ENCODE results near the gene CGB3. TPM values are rescaled to one million over a fixed set of nuclear protein-coding genes. Genes with fewer than 3 reads are reported as not detected.
A peak's percentile ranks its signal among the peaks of the same experiment; 100 is the strongest.

CGB3 gene
- total RNA-seq, 1 donor from 2014 or later = not detected

GRCh38 chr19:49064029-49064629, 40.0 kb upstream of the CGB3 start:
- Histone ChIP-seq H3K27ac (no peak overlapping the region), H2AFZ (replicated peaks) (peak overlapping the region; percentile 61), H3K4me2 (peak overlapping the region; percentile 77), H3K4me1 (peaks cover 19% of the 10 kb centered on the region), H3K36me3 (no peaks in the 10 kb centered on the region), H3K9me3 (ENCODE audit: low read depth) (no peaks in the 10 kb centered on the region), H3F3A (ENCODE audit: low read depth) (peaks cover 20% of the 10 kb centered on the region), H3K79me2 (ENCODE audit: low read depth) (no peaks in the 10 kb centered on the region), H4K20me1 (ENCODE audit: low read depth) (no peaks in the 10 kb centered on the region), H3K4me3 (peak overlapping the region; percentile 38), H3K27me3 (peaks cover 84% of the 10 kb centered on the region), H3K9ac (no peak overlapping the region)
- Mint-ChIP-seq H3K36me3 (no peaks in the 10 kb centered on the region), H3K27me3 (ENCODE audit: insufficient read depth, low read depth) (peaks cover 28% of the 10 kb centered on the region), H3K4me3 (peak overlapping the region; percentile 73), H3K27ac (no peak overlapping the region), H3K9me3 (peaks cover 2% of the 10 kb centered on the region), H3K4me1 (peaks cover 28% of the 10 kb centered on the region)
- TF ChIP-seq, protein P1, sequence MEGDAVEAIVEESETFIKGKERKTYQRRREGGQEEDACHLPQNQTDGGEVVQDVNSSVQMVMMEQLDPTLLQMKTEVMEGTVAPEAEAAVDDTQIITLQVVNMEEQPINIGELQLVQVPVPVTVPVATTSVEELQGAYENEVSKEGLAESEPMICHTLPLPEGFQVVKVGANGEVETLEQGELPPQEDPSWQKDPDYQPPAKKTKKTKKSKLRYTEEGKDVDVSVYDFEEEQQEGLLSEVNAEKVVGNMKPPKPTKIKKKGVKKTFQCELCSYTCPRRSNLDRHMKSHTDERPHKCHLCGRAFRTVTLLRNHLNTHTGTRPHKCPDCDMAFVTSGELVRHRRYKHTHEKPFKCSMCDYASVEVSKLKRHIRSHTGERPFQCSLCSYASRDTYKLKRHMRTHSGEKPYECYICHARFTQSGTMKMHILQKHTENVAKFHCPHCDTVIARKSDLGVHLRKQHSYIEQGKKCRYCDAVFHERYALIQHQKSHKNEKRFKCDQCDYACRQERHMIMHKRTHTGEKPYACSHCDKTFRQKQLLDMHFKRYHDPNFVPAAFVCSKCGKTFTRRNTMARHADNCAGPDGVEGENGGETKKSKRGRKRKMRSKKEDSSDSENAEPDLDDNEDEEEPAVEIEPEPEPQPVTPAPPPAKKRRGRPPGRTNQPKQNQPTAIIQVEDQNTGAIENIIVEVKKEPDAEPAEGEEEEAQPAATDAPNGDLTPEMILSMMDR (IDR thresholded peaks at IDR 0.05) = no peak
- TF ChIP-seq EZH2phosphoT487 (IDR thresholded peaks at IDR 0.05) = no peak
- no peak for TF ChIP-seq EZH2 (IDR thresholded peaks at IDR 0.05)
- DNase-seq (ENCODE audit: low spot score) = peak; percentile 20

- Histone ChIP-seq H3K9ac (no peak overlapping the region), H3F3A (ENCODE audit: low read depth) (peaks cover 20% of the 10 kb centered on the region), H3K4me1 (peaks cover 30% of the 10 kb centered on the region), H3K9me3 (ENCODE audit: low read depth) (no peaks in the 10 kb centered on the region), H4K20me1 (ENCODE audit: low read depth) (peaks cover 5% of the 10 kb centered on the region), H3K4me2 (no peak overlapping the region), H3K4me3 (no peak overlapping the region), H3K27ac (no peak overlapping the region), H3K36me3 (no peaks in the 10 kb centered on the region), H2AFZ (replicated peaks) (no peak overlapping the region), H3K79me2 (ENCODE audit: low read depth) (no peaks in the 10 kb centered on the region), H3K27me3 (peaks cover 84% of the 10 kb centered on the region)
- TF ChIP-seq EZH2phosphoT487 (IDR thresholded peaks at IDR 0.05) = no peak
- TF ChIP-seq, protein P1 (IDR thresholded peaks at IDR 0.05) = no peak
- TF ChIP-seq EZH2 (IDR thresholded peaks at IDR 0.05) = no peak
- Mint-ChIP-seq H3K9me3 (no peaks in the 10 kb centered on the region), H3K4me3 (no peak overlapping the region), H3K36me3 (no peaks in the 10 kb centered on the region), H3K27ac (no peak overlapping the region), H3K27me3 (ENCODE audit: insufficient read depth, low read depth) (peaks cover 33% of the 10 kb centered on the region), H3K4me1 (peaks cover 35% of the 10 kb centered on the region)
- DNase-seq (ENCODE audit: low spot score) = no peak
These were observed 37.3 kb upstream of the CGB3 start for GRCh38 chr19:49061445-49061844.

GRCh38 chr19:49061000-49061399, 36.9 kb upstream of the CGB3 start:
- no peak overlapping the region for H3K4me3 ChIP-seq
- Mint-ChIP-seq H3K4me1 (peaks cover 32% of the 10 kb centered on the region), H3K27me3 (ENCODE audit: insufficient read depth, low read depth) (peaks cover 35% of the 10 kb centered on the region), H3K27ac (no peak overlapping the region), H3K36me3 (no peaks in the 10 kb centered on the region), H3K4me3 (no peak overlapping the region), H3K9me3 (no peaks in the 10 kb centered on the region)
- H3K9me3 ChIP-seq (ENCODE audit: low read depth) = no peaks in the 10 kb centered on the region
- no peaks in the 10 kb centered on the region for H3K36me3 ChIP-seq
- H3K4me1 ChIP-seq = peaks cover 30% of the 10 kb centered on the region
- H2AFZ ChIP-seq (replicated peaks) = no peak overlapping the region
- H3K4me2 ChIP-seq = no peak overlapping the region
- H4K20me1 ChIP-seq (ENCODE audit: low read depth) = peaks cover 5% of the 10 kb centered on the region
- peaks cover 18% of the 10 kb centered on the region for H3F3A ChIP-seq (ENCODE audit: low read depth)
- TF ChIP-seq EZH2 (IDR thresholded peaks at IDR 0.05) (no peak), EZH2phosphoT487 (IDR thresholded peaks at IDR 0.05) (no peak)
- TF ChIP-seq, protein P1 (IDR thresholded peaks at IDR 0.05) = no peak
- no peak overlapping the region for H3K27ac ChIP-seq
- no peak for DNase-seq (ENCODE audit: low spot score)
- H3K9ac ChIP-seq = no peak overlapping the region
- H3K79me2 ChIP-seq (ENCODE audit: low read depth) = no peaks in the 10 kb centered on the region
- H3K27me3 ChIP-seq = peaks cover 84% of the 10 kb centered on the region
